A673 (cell line): Measurements from ENCODE around the gene CD69. TPM values are rescaled to one million over a fixed set of nuclear protein-coding genes. Genes with fewer than 3 reads are reported as not detected.

Experiments
- BruUV-seq: library from RNA; stranded (reverse); fragments of 400-500 nt; replicated peaks from 2 replicates; lab custom pipeline; 2021; lab: Mats Ljungman, UMichigan
- CTCF ChIA-PET: fragments of 300-600 bp; sonication (Branson Sonifier 250); formaldehyde crosslinking; loops from one replicate; lab custom pipeline; 2022; ENCODE audit warnings: antibody characterized with exemption; lab: Charles Lee
- POLR2A ChIA-PET: fragments of 300-600 bp; sonication (Branson Sonifier 250); formaldehyde crosslinking; loops from one replicate; lab custom pipeline; 2022; ENCODE audit warnings: antibody characterized with exemption; ENCODE audit not compliant: low non-redundant PET; lab: Charles Lee
- DNase-seq: peaks from one replicate; pipeline ENCODE4 v3.0.0-alpha.2; 2015; ENCODE audit warnings: low spot score
- H3K27ac ChIP-seq: fragments of 200-600 bp; sonication (generic); 2 replicates; pipeline ENCODE4 v1.5.1; 2016; ENCODE audit warnings: mixed run types, low read depth, mild to moderate bottlenecking, mixed read lengths, antibody characterized with exemption, low read length; ENCODE audit not compliant: poor library complexity, severe bottlenecking
- H3K27me3 ChIP-seq: fragments of 200-600 bp; sonication (generic); replicated peaks from 2 replicates; pipeline ENCODE4 v1.6.1; 2017; ENCODE audit warnings: mixed run types, low read depth, mild to moderate bottlenecking, mixed read lengths, antibody characterized with exemption, low read length; ENCODE audit not compliant: insufficient read depth, poor library complexity
- H3K36me3 ChIP-seq: fragments of 200-600 bp; sonication (generic); 2 replicates; pipeline ENCODE4 v1.6.1; 2016; ENCODE audit warnings: mixed run types, mild to moderate bottlenecking, mixed read lengths, antibody characterized with exemption, low read length; ENCODE audit not compliant: insufficient read depth, poor library complexity, severe bottlenecking
- H3K4me1 ChIP-seq: fragments of 200-600 bp; sonication (generic); 2 replicates; pipeline ENCODE4 v1.6.1; 2017; ENCODE audit warnings: mixed run types, mild to moderate bottlenecking, mixed read lengths, antibody characterized with exemption, low read length; ENCODE audit not compliant: insufficient read depth, poor library complexity, severe bottlenecking
- H3K4me3 ChIP-seq: fragments of 200-600 bp; sonication (generic); 2 replicates; pipeline ENCODE4 v1.5.1; 2016; ENCODE audit warnings: low read depth, mixed run types, mild to moderate bottlenecking, mixed read lengths, low read length; ENCODE audit not compliant: poor library complexity, severe bottlenecking
- H3K9me3 ChIP-seq: fragments of 200-600 bp; sonication (generic); 2 replicates; pipeline ENCODE4 v1.6.1; 2016; ENCODE audit warnings: mixed run types, low read depth, mild to moderate bottlenecking, mixed read lengths, antibody characterized with exemption, low read length; ENCODE audit not compliant: poor library complexity, severe bottlenecking
- CTCF ChIP-seq: fragments of 300-800, 200-600 bp; sonication (generic); conservative IDR thresholded peaks from 2 replicates; pipeline ENCODE4 v1.5.1; 2017; ENCODE audit warnings: low read depth, mild to moderate bottlenecking, antibody characterized with exemption, low read length, moderate library complexity, mixed read lengths
- EZH2 ChIP-seq: fragments of 200-600 bp; sonication (generic); IDR thresholded peaks from 2 replicates; pipeline ENCODE4 v1.6.1; 2017; ENCODE audit warnings: borderline replicate concordance, low read depth, mild to moderate bottlenecking, mixed read lengths, antibody characterized with exemption, low read length; ENCODE audit not compliant: poor library complexity, severe bottlenecking
- intact Hi-C: fragments of 100-400 bp; cut with micrococcal nuclease; formaldehyde crosslinking; loops from one replicate; pipeline ENCODE4 v1.10.0; 2022; ENCODE audit not compliant: unreplicated experiment
- total RNA-seq: library from RNA; stranded (reverse); gene quantifications from 2 replicates; pipeline ENCODE4 v1.2.3, GENCODE V29; 2021

CD69 gene
- total RNA-seq, 1 experiment from 2014 or later = not detected

- POLR2A ChIA-PET = no interaction called here
- Histone ChIP-seq H3K4me1 (peaks cover 9% of the 10 kb centered on the region), H3K36me3 (no peaks in the 10 kb centered on the region), H3K9me3 (no peaks in the 10 kb centered on the region), H3K27me3 (no peaks in the 10 kb centered on the region), H3K27ac (no peak overlapping the region), H3K4me3 (no peak overlapping the region)
- no TSS peak for BruUV-seq
- intact Hi-C loops = no loop called here
- CTCF ChIA-PET = no interaction called here
- no peak for TF ChIP-seq EZH2
- no peak for TF ChIP-seq CTCF
- DNase-seq = no peak
Measured at GRCh38 chr12:9762369-9762768, 1.7 kb upstream of the CD69 start.

GRCh38 chr12:9761419-9761781 is 699 bp upstream of the CD69 start:
- POLR2A ChIA-PET = no interaction called here
- DNase-seq = no peak
- H3K27ac ChIP-seq = no peak overlapping the region
- no peaks in the 10 kb centered on the region for H3K9me3 ChIP-seq
- H3K27me3 ChIP-seq = no peaks in the 10 kb centered on the region
- TF ChIP-seq EZH2 (no peak), CTCF (no peak)
- H3K4me1 ChIP-seq = peaks cover 9% of the 10 kb centered on the region
- intact Hi-C loops = no loop called here
- H3K4me3 ChIP-seq = no peak overlapping the region
- no peaks in the 10 kb centered on the region for H3K36me3 ChIP-seq
- CTCF ChIA-PET = no interaction called here
- BruUV-seq = no TSS peak

GRCh38 chr12:9760120-9760519 is 581 bp downstream of the CD69 start:
- no TSS peak for BruUV-seq
- Histone ChIP-seq H3K4me3 (no peak overlapping the region), H3K4me1 (peaks cover 9% of the 10 kb centered on the region), H3K27me3 (no peaks in the 10 kb centered on the region), H3K9me3 (no peaks in the 10 kb centered on the region), H3K36me3 (no peaks in the 10 kb centered on the region), H3K27ac (no peak overlapping the region)
- ChIA-PET CTCF (interaction anchor here (0.5 kb wide), 1 partner anchor 48 kb away, joined by 3 read pairs; no protein-coding TSS in a partner anchor), POLR2A (no interaction called here)
- no peak for TF ChIP-seq CTCF
- TF ChIP-seq EZH2 = no peak
- DNase-seq = no peak
- intact Hi-C loops = no loop called here
